AG04450 (cell line): ENCODE results near the gene DYNLT4. TPM values are rescaled to one million over a fixed set of nuclear protein-coding genes. Genes with fewer than 3 reads are reported as not detected.
A peak's percentile ranks its signal among the peaks of the same experiment; 100 is the strongest.

Experiments
- CTCF ChIA-PET: fragments of 300-600, 350-600 bp; formaldehyde crosslinking; extraction: SDS; loops from one replicate; lab custom pipeline; 2022; ENCODE audit warnings: antibody characterized with exemption, inconsistent platforms; lab: Charles Lee
- POLR2A ChIA-PET: fragments of 350-600 bp; formaldehyde crosslinking; extraction: SDS; loops from one replicate; lab custom pipeline; 2021; ENCODE audit warnings: antibody characterized with exemption, inconsistent platforms; lab: Yijun Ruan, JAX
- DNase-seq: peaks from one replicate; pipeline ENCODE4 v3.0.0-alpha.2; 2011; ENCODE audit warnings: low read depth, low spot score
- H3K27ac ChIP-seq: one replicate; pipeline ENCODE4 v1.5.1; 2012; ENCODE audit warnings: low read depth, low read length, control low read depth
- H3K27me3 ChIP-seq: one replicate; pipeline ENCODE4 v1.6.0; 2012; ENCODE audit warnings: low read length; ENCODE audit not compliant: control insufficient read depth, insufficient read depth
- H3K4me3 ChIP-seq: 2 replicates; pipeline ENCODE4 v1.5.1; 2011; ENCODE audit warnings: mild to moderate bottlenecking, low read depth, low read length, control low read depth
- H3K9me3 ChIP-seq: 2 replicates; pipeline ENCODE4 v1.5.1; 2012; ENCODE audit warnings: low read length; ENCODE audit not compliant: control insufficient read depth, insufficient read depth
- CTCF ChIP-seq: IDR thresholded peaks from 2 replicates; pipeline ENCODE4 v1.5.1; 2011; ENCODE audit warnings: low read depth, low read length, control low read depth, inconsistent platforms
- polyA minus RNA-seq: library from RNA; depleted of rRNA, polyadenylated mRNA; stranded (reverse); fragments of >200 nt; gene quantifications from 2 replicates; pipeline ENCODE4 v1.2.3, GENCODE V29; 2011; rRNA and poly(A)+ RNA removed
- polyA plus RNA-seq: library from polyadenylated mRNA; depleted of rRNA; stranded (reverse); fragments of >200 nt; gene quantifications from 2 replicates; pipeline ENCODE4 v1.2.3, GENCODE V29; 2011; rRNA removed

The DYNLT4 gene
- polyA plus RNA-seq (not detected in 2 replicates), polyA minus RNA-seq (not detected in 2 replicates)

- H3K4me3 ChIP-seq = peak within 1 kb of the TSS; percentile 63
- no peak for DNase-seq
- no peaks in the 10 kb centered on the region for H3K27me3 ChIP-seq
- ChIA-PET POLR2A (interaction anchor here (0.6 to 4.1 kb wide), 3 partner anchors 13 to 699 kb away, joined by 3 to 103 read pairs (median 7); no protein-coding TSS in a partner anchor), CTCF (interaction anchor here (1.3 kb wide), 1 partner anchor 13 kb away, joined by 4 read pairs; no protein-coding TSS in a partner anchor)
- H3K9me3 ChIP-seq = no peaks in the 10 kb centered on the region; the same call in 1 of the 2 replicates
- H3K27ac ChIP-seq = peak within 1 kb of the TSS; percentile 100
- no peak for TF ChIP-seq CTCF
These were observed at the start of gene DYNLT4 for GRCh38 chr1:44806704-44807363. TSS of gene DYNLT4 (minus strand) at chr1:44807351. CDS start at chr1:44806668, 683 bp downstream.

- no peak for TF ChIP-seq CTCF
- Histone ChIP-seq H3K27ac (no peak overlapping the region), H3K9me3 (no peaks in the 10 kb centered on the region), H3K27me3 (no peaks in the 10 kb centered on the region), H3K4me3 (no peak overlapping the region)
- no peak for DNase-seq
- POLR2A ChIA-PET = no interaction called here
- CTCF ChIA-PET = no interaction called here
These were observed 48.6 kb upstream of the DYNLT4 start for GRCh38 chr1:44855742-44856141.

GRCh38 chr1:44854970-44855369, 47.8 kb upstream of the DYNLT4 start:
- Histone ChIP-seq H3K9me3 (no peaks in the 10 kb centered on the region), H3K4me3 (no peak overlapping the region), H3K27ac (no peak overlapping the region), H3K27me3 (no peaks in the 10 kb centered on the region)
- TF ChIP-seq CTCF = no peak
- CTCF ChIA-PET = interaction anchor here (0.7 kb wide), 1 partner anchor 12 kb away, joined by 5 read pairs; the partner anchor contains the start of gene PTCH2
- DNase-seq = no peak
- POLR2A ChIA-PET = no interaction called here

- ChIA-PET POLR2A (no interaction called here), CTCF (interaction anchor here (1.1 kb wide), 1 partner anchor 447 kb away, joined by 3 read pairs; no protein-coding TSS in a partner anchor)
- Histone ChIP-seq H3K9me3 (no peaks in the 10 kb centered on the region), H3K27ac (no peak overlapping the region), H3K4me3 (no peak overlapping the region), H3K27me3 (no peaks in the 10 kb centered on the region)
- DNase-seq = no peak
- no peak for TF ChIP-seq CTCF
These were observed 46.0 kb upstream of the DYNLT4 start for GRCh38 chr1:44853201-44853600.

GRCh38 chr1:44851308-44851707, 44.2 kb upstream of the DYNLT4 start:
- no peak for TF ChIP-seq CTCF
- H3K27ac ChIP-seq = no peak overlapping the region
- no peak overlapping the region for H3K4me3 ChIP-seq
- no peak for DNase-seq
- no peaks in the 10 kb centered on the region for H3K27me3 ChIP-seq
- no peaks in the 10 kb centered on the region for H3K9me3 ChIP-seq
- ChIA-PET CTCF (interaction anchor here (1.0 to 1.2 kb wide), 2 partner anchors 16 to 163 kb away, joined by 3 to 5 read pairs; no protein-coding TSS in a partner anchor), POLR2A (no interaction called here)
